ENCODE data around the gene S100A12. TPM values are rescaled to one million over a fixed set of nuclear protein-coding genes. Genes with fewer than 3 reads are reported as not detected.

The S100A12 gene
- total and polyA plus RNA-seq, 11 donors = 1.2 to 9.1 (median 4.7) TPM; not detected in 1

DNA sequence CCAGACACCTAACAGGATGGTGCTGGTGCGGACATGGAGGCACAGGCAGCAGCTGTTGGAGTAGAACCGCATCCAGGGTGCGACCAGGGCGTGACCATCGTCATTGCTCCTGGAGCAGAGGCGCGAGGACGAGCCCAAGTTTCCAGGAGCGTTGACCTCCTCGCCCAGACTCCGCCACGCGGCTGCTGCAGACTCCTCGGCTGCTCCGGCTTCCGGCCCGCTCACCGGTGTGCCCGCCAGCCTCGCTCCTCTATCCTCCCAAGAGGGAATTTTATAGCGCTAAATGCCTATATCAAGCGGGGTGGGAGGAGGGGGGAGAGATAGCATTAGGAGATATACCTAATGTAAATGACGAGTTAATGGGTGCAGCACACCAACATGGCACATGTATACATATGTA, 5.3 kb upstream of the S100A12 start:
- Histone ChIP-seq H3K27me3 (peaks cover 0 to 10% (median 0%) of the 10 kb centered on the region in 9 donors), H3K27ac (no peak overlapping the region), H3K4me3 (no peak overlapping the region), H3K9me3 (peaks cover 0 to 23% (median 6%) of the 10 kb centered on the region in 12 donors), H3K4me1 (peaks cover 0 to 26% (median 0%) of the 10 kb centered on the region in 12 donors), H3K36me3 (no peaks in the 10 kb centered on the region)
- no peak for TF ChIP-seq POLR2A (IDR thresholded peaks at IDR 0.05)
- TF ChIP-seq, protein P1, sequence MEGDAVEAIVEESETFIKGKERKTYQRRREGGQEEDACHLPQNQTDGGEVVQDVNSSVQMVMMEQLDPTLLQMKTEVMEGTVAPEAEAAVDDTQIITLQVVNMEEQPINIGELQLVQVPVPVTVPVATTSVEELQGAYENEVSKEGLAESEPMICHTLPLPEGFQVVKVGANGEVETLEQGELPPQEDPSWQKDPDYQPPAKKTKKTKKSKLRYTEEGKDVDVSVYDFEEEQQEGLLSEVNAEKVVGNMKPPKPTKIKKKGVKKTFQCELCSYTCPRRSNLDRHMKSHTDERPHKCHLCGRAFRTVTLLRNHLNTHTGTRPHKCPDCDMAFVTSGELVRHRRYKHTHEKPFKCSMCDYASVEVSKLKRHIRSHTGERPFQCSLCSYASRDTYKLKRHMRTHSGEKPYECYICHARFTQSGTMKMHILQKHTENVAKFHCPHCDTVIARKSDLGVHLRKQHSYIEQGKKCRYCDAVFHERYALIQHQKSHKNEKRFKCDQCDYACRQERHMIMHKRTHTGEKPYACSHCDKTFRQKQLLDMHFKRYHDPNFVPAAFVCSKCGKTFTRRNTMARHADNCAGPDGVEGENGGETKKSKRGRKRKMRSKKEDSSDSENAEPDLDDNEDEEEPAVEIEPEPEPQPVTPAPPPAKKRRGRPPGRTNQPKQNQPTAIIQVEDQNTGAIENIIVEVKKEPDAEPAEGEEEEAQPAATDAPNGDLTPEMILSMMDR (IDR thresholded peaks at IDR 0.05) = no peak
- 86 to 94% (median 92%) methylated on average over 23 of the region's 23 CpGs for WGBS, 4 donors
- DNase-seq (no peak), ATAC-seq (no peak)
- intact Hi-C loops (cut with DNase I) = no loop called here

GRCh38 chr1:153379591-153379990, 4.2 kb upstream of the S100A12 start:
- ATAC-seq (no peak), DNase-seq (no peak)
- H3K27me3 ChIP-seq = peaks cover 0 to 10% (median 0%) of the 10 kb centered on the region in 9 donors
- WGBS, 4 donors = 78 to 83% (median 80%) methylated on average over 6 to 10 of the region's 10 CpGs
- intact Hi-C loops (cut with DNase I) = no loop called here
- H3K4me1 ChIP-seq = peaks cover 0 to 21% (median 0%) of the 10 kb centered on the region in 12 donors
- H3K4me3 ChIP-seq = no peak overlapping the region
- no peak for TF ChIP-seq POLR2A (IDR thresholded peaks at IDR 0.05)
- TF ChIP-seq, protein P1 (IDR thresholded peaks at IDR 0.05) = no peak
- H3K27ac ChIP-seq = no peak overlapping the region
- H3K36me3 ChIP-seq = no peaks in the 10 kb centered on the region
- H3K9me3 ChIP-seq = peaks cover 0 to 23% (median 6%) of the 10 kb centered on the region in 12 donors

- peak overlapping the region in 1 of 12 donors; percentile 3 for H3K27ac ChIP-seq
- WGBS, 4 donors = 51 to 75% (median 70%) methylated on average over 2 of the region's 2 CpGs
- peaks cover 0 to 10% (median 0%) of the 10 kb centered on the region in 9 donors for H3K27me3 ChIP-seq
- intact Hi-C loops (cut with DNase I) = no loop called here
- peak in 2 of 4 donors; percentile 22 to 46 for ATAC-seq
- H3K9me3 ChIP-seq = no peaks in the 10 kb centered on the region
- peaks cover 0 to 26% (median 0%) of the 10 kb centered on the region in 12 donors for H3K4me1 ChIP-seq
- no peaks in the 10 kb centered on the region for H3K36me3 ChIP-seq
- H3K4me3 ChIP-seq = no peak overlapping the region
- TF ChIP-seq, protein P1 (IDR thresholded peaks at IDR 0.05) = no peak
- TF ChIP-seq POLR2A (IDR thresholded peaks at IDR 0.05) = no peak
- no peak for DNase-seq
Measured at GRCh38 chr1:153374071-153374470, 1.4 kb downstream of the S100A12 start.

- WGBS, 4 donors = 83 to 86% (median 84%) methylated on average over 2 of the region's 2 CpGs
- Histone ChIP-seq H3K9me3 (no peaks in the 10 kb centered on the region), H3K27ac (no peak overlapping the region), H3K27me3 (peaks cover 0 to 5% (median 0%) of the 10 kb centered on the region in 9 donors), H3K4me1 (peaks cover 0 to 22% (median 0%) of the 10 kb centered on the region in 12 donors), H3K36me3 (no peaks in the 10 kb centered on the region), H3K4me3 (no peak overlapping the region)
- ATAC-seq = no peak
- no peak for TF ChIP-seq POLR2A (IDR thresholded peaks at IDR 0.05)
- TF ChIP-seq, protein P1 (IDR thresholded peaks at IDR 0.05) = no peak
- DNase-seq = no peak
- intact Hi-C loops (cut with DNase I) = no loop called here
Measured at GRCh38 chr1:153372571-153372970, 2.9 kb downstream of the S100A12 start.

Measured in heart left ventricle (tissue), 16 donors.